ENCODE results near the gene SNAP25. TPM values are rescaled to one million over a fixed set of nuclear protein-coding genes. Genes with fewer than 3 reads are reported as not detected.

The SNAP25 gene
- total and polyA plus RNA-seq, 5 donors from 2014 or later, result not detected

- H3K4me3 ChIP-seq (ENCODE audit: low read depth, low read length), result no peak overlapping the region
- H3K9me3 ChIP-seq (ENCODE audit: control insufficient read depth in 2 of 2, low read length in 2 of 2), result no peaks in the 10 kb centered on the region
- Mint-ChIP-seq H3K27ac (no peak overlapping the region), H3K36me3 (no peaks in the 10 kb centered on the region), H3K4me1 (no peaks in the 10 kb centered on the region), H3K4me3 (no peak overlapping the region), H3K27me3 (no peaks in the 10 kb centered on the region), H3K9me3 (peaks cover 0 to 4% (median 1%) of the 10 kb centered on the region in 7 donors)
- H3K36me3 ChIP-seq (ENCODE audit: control insufficient read depth, insufficient read depth, low read length), result no peaks in the 10 kb centered on the region
- DNase-seq (no peak), ATAC-seq (ENCODE audit: low read depth in 2 of 2) (no peak)
- H3K27ac ChIP-seq (ENCODE audit: insufficient read depth, low read length, poor library complexity, severe bottlenecking), result no peak overlapping the region
- H3K27me3 ChIP-seq (ENCODE audit: control insufficient read depth, insufficient read depth, low read length), result no peaks in the 10 kb centered on the region
- H3K4me1 ChIP-seq (ENCODE audit: control insufficient read depth, insufficient read depth, low read length, poor library complexity, severe bottlenecking), result no peaks in the 10 kb centered on the region
Observed at GRCh38 chr20:10322073-10323012, 103.7 kb downstream of the SNAP25 start.

GRCh38 chr20:10323729-10324128 lies 105.1 kb downstream of the SNAP25 start:
- H3K36me3 ChIP-seq (ENCODE audit: control insufficient read depth, insufficient read depth, low read length), result no peaks in the 10 kb centered on the region
- H3K36me3 Mint-ChIP-seq, result no peaks in the 10 kb centered on the region
- no peaks in the 10 kb centered on the region for H3K27me3 Mint-ChIP-seq
- ATAC-seq (ENCODE audit: low read depth in 2 of 2) (peak in 1 of 2 donors; percentile 28), DNase-seq (no peak)
- H3K27ac ChIP-seq (ENCODE audit: insufficient read depth, low read length, poor library complexity, severe bottlenecking), result no peak overlapping the region
- no peak overlapping the region for H3K27ac Mint-ChIP-seq
- no peaks in the 10 kb centered on the region for H3K4me1 ChIP-seq (ENCODE audit: control insufficient read depth, insufficient read depth, low read length, poor library complexity, severe bottlenecking)
- H3K4me3 Mint-ChIP-seq, result no peak overlapping the region
- no peaks in the 10 kb centered on the region for H3K9me3 ChIP-seq (ENCODE audit: control insufficient read depth in 2 of 2, low read length in 2 of 2)
- no peaks in the 10 kb centered on the region for H3K4me1 Mint-ChIP-seq
- H3K27me3 ChIP-seq (ENCODE audit: control insufficient read depth, insufficient read depth, low read length), result no peaks in the 10 kb centered on the region
- H3K9me3 Mint-ChIP-seq, result peaks cover 0 to 4% (median 1%) of the 10 kb centered on the region in 7 donors
- no peak overlapping the region for H3K4me3 ChIP-seq (ENCODE audit: low read depth, low read length)

GRCh38 chr20:10324198-10324847 lies 105.7 kb downstream of the SNAP25 start:
- DNase-seq (no peak), ATAC-seq (ENCODE audit: low read depth in 2 of 2) (no peak)
- no peaks in the 10 kb centered on the region for H3K36me3 Mint-ChIP-seq
- Histone ChIP-seq H3K4me1 (ENCODE audit: control insufficient read depth, insufficient read depth, low read length, poor library complexity, severe bottlenecking) (no peaks in the 10 kb centered on the region), H3K36me3 (ENCODE audit: control insufficient read depth, insufficient read depth, low read length) (no peaks in the 10 kb centered on the region), H3K27ac (ENCODE audit: insufficient read depth, low read length, poor library complexity, severe bottlenecking) (no peak overlapping the region), H3K9me3 (ENCODE audit: control insufficient read depth in 2 of 2, low read length in 2 of 2) (no peaks in the 10 kb centered on the region), H3K27me3 (ENCODE audit: control insufficient read depth, insufficient read depth, low read length) (no peaks in the 10 kb centered on the region), H3K4me3 (ENCODE audit: low read depth, low read length) (no peak overlapping the region)
- H3K4me3 Mint-ChIP-seq, result no peak overlapping the region
- H3K27ac Mint-ChIP-seq, result peak overlapping the region in 1 of 3 donors; percentile 27
- H3K27me3 Mint-ChIP-seq, result no peaks in the 10 kb centered on the region
- no peaks in the 10 kb centered on the region for H3K4me1 Mint-ChIP-seq
- peaks cover 0 to 4% (median 1%) of the 10 kb centered on the region in 7 donors for H3K9me3 Mint-ChIP-seq

GRCh38 chr20:10328897-10329255 lies 110.2 kb downstream of the SNAP25 start:
- no peak overlapping the region for H3K27ac ChIP-seq (ENCODE audit: insufficient read depth, low read length, poor library complexity, severe bottlenecking)
- Mint-ChIP-seq H3K36me3 (no peaks in the 10 kb centered on the region), H3K4me1 (no peaks in the 10 kb centered on the region), H3K27ac (no peak overlapping the region), H3K9me3 (peaks cover 0 to 1% (median 0%) of the 10 kb centered on the region in 7 donors), H3K27me3 (peaks cover 4% of the 10 kb centered on the region), H3K4me3 (no peak overlapping the region)
- no peaks in the 10 kb centered on the region for H3K27me3 ChIP-seq (ENCODE audit: control insufficient read depth, insufficient read depth, low read length)
- DNase-seq (no peak), ATAC-seq (ENCODE audit: low read depth in 2 of 2) (no peak)
- H3K4me3 ChIP-seq (ENCODE audit: low read depth, low read length), result no peak overlapping the region
- H3K9me3 ChIP-seq (ENCODE audit: control insufficient read depth in 2 of 2, low read length in 2 of 2), result no peaks in the 10 kb centered on the region
- H3K4me1 ChIP-seq (ENCODE audit: control insufficient read depth, insufficient read depth, low read length, poor library complexity, severe bottlenecking), result no peaks in the 10 kb centered on the region
- H3K36me3 ChIP-seq (ENCODE audit: control insufficient read depth, insufficient read depth, low read length), result no peaks in the 10 kb centered on the region

GRCh38 chr20:10329387-10330005 lies 110.9 kb downstream of the SNAP25 start:
- H3K27ac Mint-ChIP-seq, result no peak overlapping the region
- Histone ChIP-seq H3K27me3 (ENCODE audit: control insufficient read depth, insufficient read depth, low read length) (no peaks in the 10 kb centered on the region), H3K9me3 (ENCODE audit: control insufficient read depth in 2 of 2, low read length in 2 of 2) (no peaks in the 10 kb centered on the region), H3K4me1 (ENCODE audit: control insufficient read depth, insufficient read depth, low read length, poor library complexity, severe bottlenecking) (no peaks in the 10 kb centered on the region), H3K4me3 (ENCODE audit: low read depth, low read length) (no peak overlapping the region), H3K36me3 (ENCODE audit: control insufficient read depth, insufficient read depth, low read length) (no peaks in the 10 kb centered on the region), H3K27ac (ENCODE audit: insufficient read depth, low read length, poor library complexity, severe bottlenecking) (no peak overlapping the region)
- ATAC-seq (ENCODE audit: low read depth in 2 of 2), result no peak
- no peak for DNase-seq
- peaks cover 11% of the 10 kb centered on the region for H3K27me3 Mint-ChIP-seq
- no peak overlapping the region for H3K4me3 Mint-ChIP-seq
- H3K9me3 Mint-ChIP-seq, result peaks cover 0 to 1% (median 0%) of the 10 kb centered on the region in 7 donors
- no peaks in the 10 kb centered on the region for H3K36me3 Mint-ChIP-seq
- H3K4me1 Mint-ChIP-seq, result no peaks in the 10 kb centered on the region

- Mint-ChIP-seq H3K4me3 (no peak overlapping the region), H3K27ac (no peak overlapping the region), H3K9me3 (peaks cover 0 to 1% (median 0%) of the 10 kb centered on the region in 7 donors), H3K36me3 (no peaks in the 10 kb centered on the region), H3K27me3 (peaks cover 13% of the 10 kb centered on the region), H3K4me1 (no peaks in the 10 kb centered on the region)
- Histone ChIP-seq H3K4me1 (ENCODE audit: control insufficient read depth, insufficient read depth, low read length, poor library complexity, severe bottlenecking) (no peaks in the 10 kb centered on the region), H3K27me3 (ENCODE audit: control insufficient read depth, insufficient read depth, low read length) (no peaks in the 10 kb centered on the region), H3K4me3 (ENCODE audit: low read depth, low read length) (no peak overlapping the region), H3K9me3 (ENCODE audit: control insufficient read depth in 2 of 2, low read length in 2 of 2) (no peaks in the 10 kb centered on the region), H3K36me3 (ENCODE audit: control insufficient read depth, insufficient read depth, low read length) (no peaks in the 10 kb centered on the region), H3K27ac (ENCODE audit: insufficient read depth, low read length, poor library complexity, severe bottlenecking) (no peak overlapping the region)
- ATAC-seq (ENCODE audit: low read depth in 2 of 2) (no peak), DNase-seq (no peak)
Observed at GRCh38 chr20:10330071-10330470, 111.4 kb downstream of the SNAP25 start.

GRCh38 chr20:10332656-10333415 lies 114.2 kb downstream of the SNAP25 start:
- Histone ChIP-seq H3K9me3 (ENCODE audit: control insufficient read depth in 2 of 2, low read length in 2 of 2) (no peaks in the 10 kb centered on the region), H3K4me1 (ENCODE audit: control insufficient read depth, insufficient read depth, low read length, poor library complexity, severe bottlenecking) (no peaks in the 10 kb centered on the region), H3K4me3 (ENCODE audit: low read depth, low read length) (no peak overlapping the region), H3K27ac (ENCODE audit: insufficient read depth, low read length, poor library complexity, severe bottlenecking) (no peak overlapping the region), H3K36me3 (ENCODE audit: control insufficient read depth, insufficient read depth, low read length) (no peaks in the 10 kb centered on the region), H3K27me3 (ENCODE audit: control insufficient read depth, insufficient read depth, low read length) (peaks cover 3% of the 10 kb centered on the region)
- H3K4me3 Mint-ChIP-seq, result no peak overlapping the region
- H3K36me3 Mint-ChIP-seq, result no peaks in the 10 kb centered on the region
- no peaks in the 10 kb centered on the region for H3K4me1 Mint-ChIP-seq
- peak overlapping the region in 1 of 3 donors; percentile 22 for H3K27ac Mint-ChIP-seq
- DNase-seq, result no peak
- no peak for ATAC-seq (ENCODE audit: low read depth in 2 of 2)
- peaks cover 17% of the 10 kb centered on the region for H3K27me3 Mint-ChIP-seq
- no peaks in the 10 kb centered on the region for H3K9me3 Mint-ChIP-seq
